ENCODE results near the gene ODAD3. TPM values are rescaled to one million over a fixed set of nuclear protein-coding genes. Genes with fewer than 3 reads are reported as not detected.

The ODAD3 gene
- total RNA-seq, 1 experiment from 2014 or later, result 1.9 TPM

DNA sequence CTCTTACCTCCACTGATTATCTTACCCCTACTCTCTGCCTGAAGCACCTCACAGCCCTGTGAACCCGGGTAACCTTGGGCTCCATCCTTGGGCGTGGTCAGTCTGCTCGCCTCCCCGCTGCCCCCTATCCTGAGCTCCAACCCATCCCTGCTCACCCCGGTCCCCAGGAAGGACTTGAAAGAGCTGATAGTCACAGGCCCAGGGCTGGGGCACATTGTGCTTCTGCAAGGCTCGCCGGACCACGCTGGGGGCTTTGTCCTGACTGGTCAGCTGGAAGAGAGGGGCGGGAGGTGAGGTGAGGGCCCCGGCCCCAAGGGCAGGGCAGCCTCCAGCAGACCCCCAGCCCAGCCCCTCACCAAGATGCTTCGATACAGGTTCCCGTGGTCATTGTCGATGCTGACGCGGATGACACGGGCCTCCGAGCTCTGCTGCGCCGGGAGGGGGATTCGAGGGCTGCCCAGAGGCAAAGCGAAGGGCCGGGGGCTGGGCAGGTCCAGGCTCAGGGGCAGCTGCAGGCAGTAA is 37.8 kb downstream of the ODAD3 start:
- intact Hi-C loops (cut with micrococcal nuclease; ENCODE audit: unreplicated experiment) (no loop called here), in situ Hi-C loops (cut with HindIII; ENCODE audit: low pct_unique_long_range_greater_than_20kb, low sequenced_read_pairs) (no loop called here)
- no TSS peak for BruUV-seq (replicated peaks)
- no peak overlapping the region for H3K4me3 ChIP-seq (ENCODE audit: low read depth in 2 of 2, low read length in 2 of 2)
- TF ChIP-seq, protein P1, sequence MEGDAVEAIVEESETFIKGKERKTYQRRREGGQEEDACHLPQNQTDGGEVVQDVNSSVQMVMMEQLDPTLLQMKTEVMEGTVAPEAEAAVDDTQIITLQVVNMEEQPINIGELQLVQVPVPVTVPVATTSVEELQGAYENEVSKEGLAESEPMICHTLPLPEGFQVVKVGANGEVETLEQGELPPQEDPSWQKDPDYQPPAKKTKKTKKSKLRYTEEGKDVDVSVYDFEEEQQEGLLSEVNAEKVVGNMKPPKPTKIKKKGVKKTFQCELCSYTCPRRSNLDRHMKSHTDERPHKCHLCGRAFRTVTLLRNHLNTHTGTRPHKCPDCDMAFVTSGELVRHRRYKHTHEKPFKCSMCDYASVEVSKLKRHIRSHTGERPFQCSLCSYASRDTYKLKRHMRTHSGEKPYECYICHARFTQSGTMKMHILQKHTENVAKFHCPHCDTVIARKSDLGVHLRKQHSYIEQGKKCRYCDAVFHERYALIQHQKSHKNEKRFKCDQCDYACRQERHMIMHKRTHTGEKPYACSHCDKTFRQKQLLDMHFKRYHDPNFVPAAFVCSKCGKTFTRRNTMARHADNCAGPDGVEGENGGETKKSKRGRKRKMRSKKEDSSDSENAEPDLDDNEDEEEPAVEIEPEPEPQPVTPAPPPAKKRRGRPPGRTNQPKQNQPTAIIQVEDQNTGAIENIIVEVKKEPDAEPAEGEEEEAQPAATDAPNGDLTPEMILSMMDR (IDR thresholded peaks at IDR 0.05), result no peak
- TF ChIP-seq SIN3A (IDR thresholded peaks at IDR 0.05; ENCODE audit: borderline replicate concordance, insufficient read depth, low read depth, low read length) (no peak), TCF7L2 (IDR thresholded peaks at IDR 0.05; ENCODE audit: low read depth, low read length) (no peak), POLR2AphosphoS5 (IDR thresholded peaks at IDR 0.05; ENCODE audit: low read depth, low read length) (no peak)
- TF ChIP-seq, protein P2, sequence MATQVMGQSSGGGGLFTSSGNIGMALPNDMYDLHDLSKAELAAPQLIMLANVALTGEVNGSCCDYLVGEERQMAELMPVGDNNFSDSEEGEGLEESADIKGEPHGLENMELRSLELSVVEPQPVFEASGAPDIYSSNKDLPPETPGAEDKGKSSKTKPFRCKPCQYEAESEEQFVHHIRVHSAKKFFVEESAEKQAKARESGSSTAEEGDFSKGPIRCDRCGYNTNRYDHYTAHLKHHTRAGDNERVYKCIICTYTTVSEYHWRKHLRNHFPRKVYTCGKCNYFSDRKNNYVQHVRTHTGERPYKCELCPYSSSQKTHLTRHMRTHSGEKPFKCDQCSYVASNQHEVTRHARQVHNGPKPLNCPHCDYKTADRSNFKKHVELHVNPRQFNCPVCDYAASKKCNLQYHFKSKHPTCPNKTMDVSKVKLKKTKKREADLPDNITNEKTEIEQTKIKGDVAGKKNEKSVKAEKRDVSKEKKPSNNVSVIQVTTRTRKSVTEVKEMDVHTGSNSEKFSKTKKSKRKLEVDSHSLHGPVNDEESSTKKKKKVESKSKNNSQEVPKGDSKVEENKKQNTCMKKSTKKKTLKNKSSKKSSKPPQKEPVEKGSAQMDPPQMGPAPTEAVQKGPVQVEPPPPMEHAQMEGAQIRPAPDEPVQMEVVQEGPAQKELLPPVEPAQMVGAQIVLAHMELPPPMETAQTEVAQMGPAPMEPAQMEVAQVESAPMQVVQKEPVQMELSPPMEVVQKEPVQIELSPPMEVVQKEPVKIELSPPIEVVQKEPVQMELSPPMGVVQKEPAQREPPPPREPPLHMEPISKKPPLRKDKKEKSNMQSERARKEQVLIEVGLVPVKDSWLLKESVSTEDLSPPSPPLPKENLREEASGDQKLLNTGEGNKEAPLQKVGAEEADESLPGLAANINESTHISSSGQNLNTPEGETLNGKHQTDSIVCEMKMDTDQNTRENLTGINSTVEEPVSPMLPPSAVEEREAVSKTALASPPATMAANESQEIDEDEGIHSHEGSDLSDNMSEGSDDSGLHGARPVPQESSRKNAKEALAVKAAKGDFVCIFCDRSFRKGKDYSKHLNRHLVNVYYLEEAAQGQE (IDR thresholded peaks at IDR 0.05; ENCODE audit: insufficient read depth in 1 of 2, low read depth in 2 of 2, low read length in 1 of 2), result no peak
- ATAC-seq, result no peak
- H3K27me3 ChIP-seq (ENCODE audit: control insufficient read depth, insufficient read depth, low read length), result no peaks in the 10 kb centered on the region
- POLR2A ChIA-PET, result no interaction called here
- CTCF ChIA-PET, result interaction anchor here (0.5 kb wide), 1 partner anchor 154 kb away, joined by 4 read pairs; no protein-coding TSS in a partner anchor
- no peaks in the 10 kb centered on the region for H3K9me3 ChIP-seq (ENCODE audit: control insufficient read depth, insufficient read depth, low read depth, low read length)
- H3K27ac ChIP-seq (ENCODE audit: low read length), result no peak overlapping the region
- H3K36me3 ChIP-seq (ENCODE audit: control insufficient read depth, insufficient read depth, low read length), result no peaks in the 10 kb centered on the region
- H3K4me1 ChIP-seq (ENCODE audit: control insufficient read depth, insufficient read depth, low read length), result no peaks in the 10 kb centered on the region
- DNase-seq (ENCODE audit: low read depth, low spot score), result no peak

DNA sequence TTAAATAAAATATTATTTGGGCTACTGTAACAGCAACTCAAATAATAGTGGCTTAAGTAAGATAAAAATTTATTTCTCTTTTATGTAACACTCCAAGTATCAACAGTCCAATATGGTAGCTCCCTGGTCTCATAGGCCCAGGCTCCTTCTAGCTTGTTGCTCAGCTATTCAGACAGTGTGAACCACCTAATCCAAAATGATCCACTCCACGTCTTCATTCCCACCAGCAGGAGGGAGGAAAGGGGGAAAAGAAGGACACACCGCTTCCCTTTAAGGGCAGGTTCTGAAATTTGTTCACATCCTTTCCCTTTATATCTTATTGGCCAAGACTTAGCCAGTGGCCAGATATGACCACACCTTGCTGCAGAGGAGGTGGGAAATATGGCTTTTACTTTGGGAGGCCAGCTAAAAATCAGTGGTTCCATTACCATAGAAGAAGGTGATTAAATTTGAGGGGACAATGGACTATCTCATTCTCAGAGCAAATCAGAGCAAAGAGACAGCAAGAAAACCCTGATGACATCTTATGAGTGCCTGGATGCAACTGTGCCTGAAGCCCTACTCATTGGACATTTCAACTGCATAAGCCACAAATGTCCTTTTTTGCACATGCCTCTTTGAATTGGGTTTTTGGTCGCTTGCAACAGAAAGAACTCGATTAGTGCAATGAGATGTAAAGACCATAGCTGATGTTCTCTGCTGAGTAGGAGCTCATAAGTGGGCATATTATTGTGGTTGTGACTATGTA is 43.8 kb downstream of the ODAD3 start:
- no peak for ATAC-seq
- CTCF ChIA-PET, result no interaction called here
- no TSS peak for BruUV-seq (replicated peaks)
- in situ Hi-C loops (cut with HindIII; ENCODE audit: low pct_unique_long_range_greater_than_20kb, low sequenced_read_pairs), result no loop called here
- Histone ChIP-seq H3K4me1 (ENCODE audit: control insufficient read depth, insufficient read depth, low read length) (no peaks in the 10 kb centered on the region), H3K9me3 (ENCODE audit: control insufficient read depth, insufficient read depth, low read depth, low read length) (no peaks in the 10 kb centered on the region), H3K36me3 (ENCODE audit: control insufficient read depth, insufficient read depth, low read length) (no peaks in the 10 kb centered on the region), H3K4me3 (ENCODE audit: low read depth in 2 of 2, low read length in 2 of 2) (no peak overlapping the region), H3K27me3 (ENCODE audit: control insufficient read depth, insufficient read depth, low read length) (no peaks in the 10 kb centered on the region), H3K27ac (ENCODE audit: low read length) (no peak overlapping the region)
- intact Hi-C loops (cut with micrococcal nuclease; ENCODE audit: unreplicated experiment), result no loop called here
- no peak for DNase-seq (ENCODE audit: low read depth, low spot score)
- POLR2A ChIA-PET, result interaction anchor here (0.7 kb wide), 1 partner anchor 8 kb away, joined by 6 read pairs; no protein-coding TSS in a partner anchor
- TF ChIP-seq, protein P2 (IDR thresholded peaks at IDR 0.05; ENCODE audit: insufficient read depth in 1 of 2, low read depth in 2 of 2, low read length in 1 of 2), result no peak
- TF ChIP-seq SIN3A (IDR thresholded peaks at IDR 0.05; ENCODE audit: borderline replicate concordance, insufficient read depth, low read depth, low read length), result no peak
- TF ChIP-seq TCF7L2 (IDR thresholded peaks at IDR 0.05; ENCODE audit: low read depth, low read length), result no peak
- TF ChIP-seq POLR2AphosphoS5 (IDR thresholded peaks at IDR 0.05; ENCODE audit: low read depth, low read length), result no peak
- TF ChIP-seq, protein P1 (IDR thresholded peaks at IDR 0.05), result no peak
